ENCODE results near the gene AIFM3. TPM values are rescaled to one million over a fixed set of nuclear protein-coding genes. Genes with fewer than 3 reads are reported as not detected.

The AIFM3 gene
- total RNA-seq, 2 donors from 2014 or later, result 0.58 TPM; not detected in 1

GRCh38 chr22:21009638-21010425 is 42.8 kb downstream of the AIFM3 start:
- Mint-ChIP-seq H3K36me3 (ENCODE audit: insufficient read depth in 2 of 2) (no peaks in the 10 kb centered on the region), H3K9me3 (no peaks in the 10 kb centered on the region)
- DNase-seq, result peak in 1 of 2 donors; percentile 43

GRCh38 chr22:21010426-21011113 is 43.5 kb downstream of the AIFM3 start:
- Mint-ChIP-seq H3K27me3 (ENCODE audit: low read depth) (no peaks in the 10 kb centered on the region), H3K4me1 (ENCODE audit: low read depth) (peaks cover 23% of the 10 kb centered on the region), H3K36me3 (ENCODE audit: insufficient read depth in 2 of 2) (no peaks in the 10 kb centered on the region), H3K4me3 (no peak overlapping the region), H3K9me3 (no peaks in the 10 kb centered on the region), H3K27ac (no peak overlapping the region)
- DNase-seq (no peak), ATAC-seq (replicated peaks in 1 of 2) (no peak)

More at GRCh38 chr22:21009638-21010425, 42.8 kb downstream of the AIFM3 start:
- Mint-ChIP-seq H3K4me3 (no peak overlapping the region), H3K4me1 (ENCODE audit: low read depth) (peaks cover 16% of the 10 kb centered on the region), H3K27ac (no peak overlapping the region), H3K27me3 (ENCODE audit: low read depth) (no peaks in the 10 kb centered on the region)
- no peak for ATAC-seq (replicated peaks in 1 of 2)

GRCh38 chr22:21012446-21013407 is 45.7 kb downstream of the AIFM3 start:
- Mint-ChIP-seq H3K27me3 (ENCODE audit: low read depth) (no peaks in the 10 kb centered on the region), H3K4me3 (peak overlapping the region; percentile 90 to 94), H3K4me1 (ENCODE audit: low read depth) (peaks cover 23% of the 10 kb centered on the region), H3K9me3 (no peaks in the 10 kb centered on the region), H3K27ac (no peak overlapping the region), H3K36me3 (ENCODE audit: insufficient read depth in 2 of 2) (no peaks in the 10 kb centered on the region)
- no peak for DNase-seq
- no peak for ATAC-seq (replicated peaks in 1 of 2)

GRCh38 chr22:21013657-21014201 is 46.7 kb downstream of the AIFM3 start:
- H3K4me3 Mint-ChIP-seq, result peak overlapping the region; percentile 90 to 94
- H3K27me3 Mint-ChIP-seq (ENCODE audit: low read depth), result no peaks in the 10 kb centered on the region
- peaks cover 23% of the 10 kb centered on the region for H3K4me1 Mint-ChIP-seq (ENCODE audit: low read depth)
- H3K36me3 Mint-ChIP-seq (ENCODE audit: insufficient read depth in 2 of 2), result no peaks in the 10 kb centered on the region
- ATAC-seq (replicated peaks in 1 of 2), result no peak
- no peak for DNase-seq
- no peak overlapping the region for H3K27ac Mint-ChIP-seq
- no peaks in the 10 kb centered on the region for H3K9me3 Mint-ChIP-seq

GRCh38 chr22:21014202-21014725 is 47.2 kb downstream of the AIFM3 start:
- Mint-ChIP-seq H3K27me3 (ENCODE audit: low read depth) (no peaks in the 10 kb centered on the region), H3K4me3 (peak overlapping the region; percentile 90 to 94), H3K9me3 (no peaks in the 10 kb centered on the region), H3K4me1 (ENCODE audit: low read depth) (peaks cover 23% of the 10 kb centered on the region), H3K27ac (no peak overlapping the region), H3K36me3 (ENCODE audit: insufficient read depth in 2 of 2) (no peaks in the 10 kb centered on the region)
- DNase-seq (peak; percentile 88 to 91), ATAC-seq (replicated peaks in 1 of 2) (peak; percentile 97 to 98)

- H3K27ac Mint-ChIP-seq, result no peak within 1 kb of the TSS
- no peaks in the 10 kb centered on the region for H3K27me3 Mint-ChIP-seq (ENCODE audit: low read depth)
- H3K36me3 Mint-ChIP-seq (ENCODE audit: insufficient read depth in 2 of 2), result no peaks in the 10 kb centered on the region
- ATAC-seq (replicated peaks in 1 of 2) (no peak), DNase-seq (no peak)
- H3K4me3 Mint-ChIP-seq, result peak within 1 kb of the TSS; percentile 90 to 94
- H3K4me1 Mint-ChIP-seq (ENCODE audit: low read depth), result peaks cover 23% of the 10 kb centered on the region
- H3K9me3 Mint-ChIP-seq, result no peaks in the 10 kb centered on the region
These were observed 47.8 kb downstream of the AIFM3 start, which contains the start of gene P2RX6 for GRCh38 chr22:21014726-21015465. Gene P2RX6, plus strand, starts transcription at chr22:21015165. Its CDS starts 10 bp downstream, at chr22:21015175.

GRCh38 chr22:21015466-21016006 is 48.5 kb downstream of the AIFM3 start:
- H3K4me3 Mint-ChIP-seq, result peak overlapping the region; percentile 90 to 94
- no peaks in the 10 kb centered on the region for H3K36me3 Mint-ChIP-seq (ENCODE audit: insufficient read depth in 2 of 2)
- H3K9me3 Mint-ChIP-seq, result no peaks in the 10 kb centered on the region

GRCh38 chr22:21016644-21017420 is 49.8 kb downstream of the AIFM3 start:
- DNase-seq (no peak), ATAC-seq (replicated peaks in 1 of 2) (no peak)
- Mint-ChIP-seq H3K36me3 (ENCODE audit: insufficient read depth in 2 of 2) (no peaks in the 10 kb centered on the region), H3K27ac (no peak overlapping the region), H3K27me3 (ENCODE audit: low read depth) (no peaks in the 10 kb centered on the region), H3K4me1 (ENCODE audit: low read depth) (peaks cover 23% of the 10 kb centered on the region), H3K4me3 (no peak overlapping the region), H3K9me3 (no peaks in the 10 kb centered on the region)

More at GRCh38 chr22:21015466-21016006, 48.5 kb downstream of the AIFM3 start:
- no peak for ATAC-seq (replicated peaks in 1 of 2)
- no peak for DNase-seq
- no peak overlapping the region for H3K27ac Mint-ChIP-seq
- H3K4me1 Mint-ChIP-seq (ENCODE audit: low read depth), result peaks cover 23% of the 10 kb centered on the region
- no peaks in the 10 kb centered on the region for H3K27me3 Mint-ChIP-seq (ENCODE audit: low read depth)

- no peak for DNase-seq
- no peak overlapping the region for H3K27ac Mint-ChIP-seq
- H3K9me3 Mint-ChIP-seq, result no peaks in the 10 kb centered on the region
- H3K27me3 Mint-ChIP-seq (ENCODE audit: low read depth), result no peaks in the 10 kb centered on the region
- H3K4me3 Mint-ChIP-seq, result no peak overlapping the region
- ATAC-seq (replicated peaks in 1 of 2), result no peak
- H3K36me3 Mint-ChIP-seq (ENCODE audit: insufficient read depth in 2 of 2), result no peaks in the 10 kb centered on the region
- H3K4me1 Mint-ChIP-seq (ENCODE audit: low read depth), result peaks cover 22% of the 10 kb centered on the region
These were observed 51.3 kb downstream of the AIFM3 start for GRCh38 chr22:21018314-21018713.

- DNase-seq (peak in 1 of 2 donors; percentile 35), ATAC-seq (replicated peaks in 1 of 2) (peak in 1 of 2 donors; percentile 51)
- Mint-ChIP-seq H3K27me3 (ENCODE audit: low read depth) (no peaks in the 10 kb centered on the region), H3K36me3 (ENCODE audit: insufficient read depth in 2 of 2) (no peaks in the 10 kb centered on the region), H3K4me3 (no peak overlapping the region), H3K4me1 (ENCODE audit: low read depth) (peaks cover 12% of the 10 kb centered on the region), H3K27ac (no peak overlapping the region), H3K9me3 (no peaks in the 10 kb centered on the region)
These were observed 53.9 kb downstream of the AIFM3 start for GRCh38 chr22:21020802-21021429.

- ATAC-seq (replicated peaks in 1 of 2) (no peak), DNase-seq (no peak)
- no peaks in the 10 kb centered on the region for H3K27me3 Mint-ChIP-seq (ENCODE audit: low read depth)
- H3K36me3 Mint-ChIP-seq (ENCODE audit: insufficient read depth in 2 of 2), result no peaks in the 10 kb centered on the region
- no peak overlapping the region for H3K27ac Mint-ChIP-seq
- no peaks in the 10 kb centered on the region for H3K9me3 Mint-ChIP-seq
- peaks cover 14% of the 10 kb centered on the region for H3K4me1 Mint-ChIP-seq (ENCODE audit: low read depth)
- no peak overlapping the region for H3K4me3 Mint-ChIP-seq
These were observed 55.5 kb downstream of the AIFM3 start for GRCh38 chr22:21022507-21022906.

All from activated T-cell treated with anti-CD3 and anti-CD28 coated beads, Interleukin-2, amount 50 U/mL, for 72 hours (primary cell).